A204.1 (cell line): ENCODE measurements around the gene C3orf22.

ENCODE experiments used
- FAIRE-seq: peaks from 2 replicates; lab custom pipeline; 2012; peaks lifted over from hg19 to GRCh38; lab: Jason Lieb, UNC

The C3orf22 gene

GRCh38 chr3:126512026-126512425, 46.7 kb downstream of the C3orf22 start:
- FAIRE-seq: no peak

GRCh38 chr3:126511291-126511690, 47.4 kb downstream of the C3orf22 start:
- no peak for FAIRE-seq

- FAIRE-seq: no peak
Observed at GRCh38 chr3:126510308-126510910, 48.3 kb downstream of the C3orf22 start.

DNA sequence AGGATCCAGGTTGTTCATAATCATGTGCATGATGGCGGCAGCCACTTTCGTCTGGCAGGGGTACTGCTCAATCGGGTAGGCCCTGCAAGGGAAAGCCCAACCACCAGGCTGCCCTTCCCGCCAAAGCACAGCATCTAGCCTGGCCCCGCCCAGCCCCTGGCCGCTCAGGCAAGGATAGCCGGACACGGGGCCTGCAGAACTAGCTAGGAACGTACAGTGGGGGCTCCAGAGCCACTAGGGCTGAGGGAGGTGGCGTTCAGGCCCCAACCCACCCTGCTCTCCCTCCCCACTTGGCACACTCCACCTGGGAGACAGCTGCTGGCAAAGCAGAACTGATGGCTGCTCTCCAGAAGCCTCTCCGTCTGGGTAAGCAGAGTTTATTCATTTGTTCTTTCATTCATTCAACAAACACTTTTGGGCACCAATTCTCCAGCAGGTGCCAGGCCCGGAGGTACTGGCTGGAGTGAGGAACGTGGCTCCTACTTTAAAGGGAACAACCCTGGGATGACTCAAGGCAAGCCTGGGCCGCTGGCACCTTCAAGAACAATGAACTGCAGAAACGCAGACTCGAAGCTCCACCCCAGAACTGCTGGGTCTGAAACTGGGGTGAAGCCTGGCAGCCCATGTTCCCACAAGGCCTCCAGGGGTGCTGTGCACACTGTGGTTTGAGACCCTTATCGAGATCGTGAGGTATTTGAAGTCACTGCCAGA, 49.0 kb downstream of the C3orf22 start:
- no peak for FAIRE-seq

DNA sequence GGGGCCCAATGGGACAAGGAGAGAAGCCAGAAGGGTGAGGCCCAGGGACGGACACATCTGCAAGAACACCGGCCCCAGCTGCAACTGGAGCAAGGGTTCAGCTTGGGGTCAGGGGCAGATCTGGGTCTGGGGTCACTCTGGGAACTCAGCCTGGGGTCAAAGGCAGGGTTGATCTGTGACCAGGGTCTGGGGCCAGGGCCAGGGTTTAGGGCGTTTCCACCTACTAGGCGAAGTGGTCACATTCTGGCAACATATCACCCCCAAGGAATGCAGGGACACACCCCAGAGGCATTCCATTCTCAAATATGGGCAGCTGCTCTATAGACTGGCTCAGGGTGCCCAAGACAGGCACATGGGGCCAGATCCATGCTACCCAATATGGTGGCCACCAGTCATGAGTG, 50.2 kb downstream of the C3orf22 start:
- FAIRE-seq: no peak

DNA sequence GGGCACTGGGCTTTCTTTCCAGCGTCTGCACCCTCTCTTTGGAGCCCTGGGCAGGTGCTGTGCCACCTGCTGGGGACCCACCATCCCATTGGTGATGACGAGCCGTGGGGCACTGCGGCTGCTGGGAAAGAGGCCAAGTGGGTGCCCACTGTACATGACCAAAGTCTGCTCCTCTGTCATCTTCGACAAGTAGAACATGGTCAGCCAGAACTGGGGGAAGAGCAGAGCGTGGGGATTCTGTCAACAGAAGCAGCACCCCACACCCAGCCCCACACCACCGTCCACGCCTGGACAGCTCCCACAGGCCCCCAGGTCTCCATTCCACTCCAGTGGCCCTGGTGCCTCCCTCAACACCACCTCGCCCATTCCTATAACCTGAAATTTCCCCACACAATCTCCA, 50.8 kb downstream of the C3orf22 start:
- no peak for FAIRE-seq

GRCh38 chr3:126503701-126504100, 55.0 kb downstream of the C3orf22 start:
- FAIRE-seq: no peak

DNA sequence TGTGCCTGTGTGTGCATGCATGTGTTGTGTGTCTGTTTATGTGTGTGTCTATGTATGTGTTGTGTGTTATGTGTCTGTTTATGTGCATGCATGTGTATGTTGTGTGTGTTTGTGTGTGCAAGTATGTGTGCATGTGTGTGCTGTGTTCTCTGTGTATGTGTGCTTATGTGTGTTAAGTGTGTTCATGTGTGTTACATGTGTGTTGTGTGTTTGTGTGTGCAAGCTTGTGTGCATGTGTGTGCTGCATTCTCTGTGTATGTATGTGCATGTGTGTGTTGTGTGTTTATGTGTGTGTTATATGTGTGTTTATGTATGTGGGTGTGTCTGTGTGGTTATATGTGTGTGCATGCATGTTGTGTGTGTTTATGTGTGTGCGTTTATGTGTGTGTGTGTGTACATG, 56.1 kb downstream of the C3orf22 start:
- FAIRE-seq: no peak

DNA sequence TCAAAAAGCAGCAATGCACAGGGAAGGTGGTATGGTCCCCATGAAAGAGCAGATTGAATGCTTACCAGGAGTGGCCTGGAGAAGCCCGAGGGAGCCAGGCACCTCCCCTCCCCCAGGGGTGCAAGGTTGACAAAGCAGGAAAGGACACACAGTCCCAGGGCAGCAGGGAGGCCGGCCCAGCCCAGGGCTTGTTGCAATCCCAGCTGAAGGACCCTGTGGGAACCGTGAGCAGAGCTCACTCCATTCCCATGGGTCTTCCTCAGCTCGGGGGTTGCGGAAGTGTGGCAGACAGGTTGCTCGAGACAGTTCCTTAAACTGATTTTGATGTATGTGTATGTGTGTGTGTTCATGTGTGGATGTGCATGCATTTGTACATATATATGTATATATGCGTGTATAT, 57.0 kb downstream of the C3orf22 start:
- no peak for FAIRE-seq

DNA sequence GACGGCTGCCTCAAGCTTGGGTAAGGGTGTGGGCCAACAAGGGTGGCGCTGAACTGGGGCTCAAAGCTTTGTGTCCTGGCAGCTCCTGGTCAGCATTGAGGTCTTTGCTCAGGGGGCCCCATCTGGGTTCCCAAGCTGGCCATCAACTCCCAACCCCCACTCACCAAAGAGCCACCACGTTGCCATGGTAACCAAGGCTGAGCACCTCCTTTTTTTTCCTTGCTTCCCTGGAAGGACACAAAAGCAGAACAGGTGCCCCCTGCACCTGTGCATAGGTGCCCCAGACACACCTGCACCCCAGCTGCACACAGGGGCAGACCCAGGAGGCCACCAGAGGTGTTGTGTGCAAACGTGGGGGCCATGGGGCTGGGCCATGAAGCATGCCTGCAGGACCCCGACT, 57.7 kb downstream of the C3orf22 start:
- FAIRE-seq: no peak

- no peak for FAIRE-seq
Observed at GRCh38 chr3:126500016-126500415, 58.7 kb downstream of the C3orf22 start.
